Erythroblast (primary cell): ENCODE data around the gene LILRA5.

ENCODE experiments used
- GATA1 ChIP-seq: IDR thresholded peaks from 2 replicates; pipeline ENCODE4 v1.6.1; 2011; ENCODE audit warnings: low read depth, mild to moderate bottlenecking, control low read depth, low read length, moderate library complexity
- POLR2A ChIP-seq: IDR thresholded peaks from 2 replicates; pipeline ENCODE4 v1.6.1; 2011; ENCODE audit warnings: mild to moderate bottlenecking, low read length

GRCh38 chr19:54316746-54317107, 3.8 kb upstream of the LILRA5 start:
- TF ChIP-seq POLR2A (no peak), GATA1 (no peak)
